ENCODE measurements around the gene ARHGAP26. TPM values are rescaled to one million over a fixed set of nuclear protein-coding genes. Genes with fewer than 3 reads are reported as not detected.

The ARHGAP26 gene
- total and polyA plus RNA-seq, 2 experiments from 2014 or later, result 9.5 to 16.8 TPM

DNA sequence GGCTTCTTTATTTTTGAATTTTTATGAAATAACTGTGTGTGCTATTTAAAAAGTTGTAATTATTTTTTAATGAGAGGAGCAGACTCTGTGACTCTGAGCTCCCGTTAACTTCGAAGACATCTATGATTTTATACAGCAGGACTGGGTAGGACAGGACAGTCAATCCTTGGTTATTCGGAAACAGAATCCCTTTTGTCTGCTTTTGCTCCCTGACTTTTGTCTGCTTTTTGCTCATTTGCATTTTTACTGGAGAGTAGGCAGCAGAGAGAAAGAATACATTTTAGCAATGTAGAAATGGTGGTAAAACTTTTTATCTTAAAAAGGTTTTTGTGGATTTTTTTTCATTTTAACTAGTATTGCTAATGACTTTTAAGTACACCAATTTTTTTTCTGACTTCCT is 303.6 kb downstream of the ARHGAP26 start (continued):
- no peak for TF ChIP-seq NANOG (IDR thresholded peaks at IDR 0.05; ENCODE audit: borderline replicate concordance)
- no peak for TF ChIP-seq STAT1 (IDR thresholded peaks at IDR 0.05; ENCODE audit: unreplicated experiment)
- TF ChIP-seq CREB1 (CRISPR knock-in tag; IDR thresholded peaks at IDR 0.05; ENCODE audit: low read depth), result no peak
- TF ChIP-seq, protein P1, sequence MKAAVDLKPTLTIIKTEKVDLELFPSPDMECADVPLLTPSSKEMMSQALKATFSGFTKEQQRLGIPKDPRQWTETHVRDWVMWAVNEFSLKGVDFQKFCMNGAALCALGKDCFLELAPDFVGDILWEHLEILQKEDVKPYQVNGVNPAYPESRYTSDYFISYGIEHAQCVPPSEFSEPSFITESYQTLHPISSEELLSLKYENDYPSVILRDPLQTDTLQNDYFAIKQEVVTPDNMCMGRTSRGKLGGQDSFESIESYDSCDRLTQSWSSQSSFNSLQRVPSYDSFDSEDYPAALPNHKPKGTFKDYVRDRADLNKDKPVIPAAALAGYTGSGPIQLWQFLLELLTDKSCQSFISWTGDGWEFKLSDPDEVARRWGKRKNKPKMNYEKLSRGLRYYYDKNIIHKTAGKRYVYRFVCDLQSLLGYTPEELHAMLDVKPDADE (IDR thresholded peaks at IDR 0.05), result no peak

DNA sequence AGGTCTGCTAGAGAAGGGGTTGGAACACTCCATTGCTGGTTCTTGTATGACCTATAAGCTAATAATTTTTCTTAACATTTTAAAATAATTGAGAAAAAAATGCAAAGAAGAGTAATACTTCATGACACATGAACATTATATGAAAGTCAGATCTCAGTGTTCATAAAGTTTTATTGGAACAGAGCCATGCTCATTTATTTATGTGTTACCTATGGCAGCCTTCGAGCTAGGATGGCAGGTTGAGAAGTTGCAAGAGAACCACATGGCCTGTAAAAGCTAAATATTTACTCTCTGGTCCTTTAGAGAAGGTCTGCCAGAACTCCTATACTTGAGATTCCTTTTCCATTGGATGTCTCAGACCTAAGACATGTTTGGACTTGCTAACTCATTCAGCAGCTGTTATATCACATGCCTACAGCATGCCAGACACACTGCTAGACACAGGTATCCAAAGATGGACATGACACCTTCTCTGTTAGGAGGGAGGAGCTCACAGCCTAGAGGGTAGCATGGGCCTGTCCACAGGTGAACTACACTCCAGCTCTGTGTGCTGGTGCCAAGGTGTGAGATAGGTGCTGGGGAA is 304.3 kb downstream of the ARHGAP26 start:
- Histone ChIP-seq H3K9me2 (ENCODE audit: insufficient read depth) (peaks cover 6% of the 10 kb centered on the region; the same call in 1 of the 2 replicates), H3K79me2 (replicated peaks; ENCODE audit: insufficient read depth) (no peaks in the 10 kb centered on the region), H3K4me1 (ENCODE audit: insufficient read depth) (peaks cover 7% of the 10 kb centered on the region), H4K20me1 (replicated peaks; ENCODE audit: insufficient read depth) (no peaks in the 10 kb centered on the region), H3K27me3 (ENCODE audit: insufficient read depth) (no peaks in the 10 kb centered on the region), H2AFZ (no peak overlapping the region), H3K4me2 (no peak overlapping the region), H3K36me3 (ENCODE audit: insufficient read depth) (no peaks in the 10 kb centered on the region), H3F3A (replicated peaks; ENCODE audit: low read depth) (no peaks in the 10 kb centered on the region), H3K4me3 (no peak overlapping the region), H3K27ac (ENCODE audit: low read depth) (no peak overlapping the region)
- Mint-ChIP-seq H3K9me3 (peaks cover 19% of the 10 kb centered on the region), H3K27ac (no peak overlapping the region), H3K27me3 (ENCODE audit: insufficient read depth, low read depth, poor library complexity) (no peaks in the 10 kb centered on the region), H3K36me3 (ENCODE audit: low read depth) (peaks cover 27% of the 10 kb centered on the region), H3K4me3 (no peak overlapping the region), H3K4me1 (peaks cover 11% of the 10 kb centered on the region)
- DNase-seq (ENCODE audit: low spot score) (no peak), ATAC-seq (no peak)
- no peak for TF ChIP-seq NANOG (IDR thresholded peaks at IDR 0.05; ENCODE audit: borderline replicate concordance)
- no peak for TF ChIP-seq JUNB (IDR thresholded peaks at IDR 0.05; ENCODE audit: unreplicated experiment)
- TF ChIP-seq CREB1 (CRISPR knock-in tag; IDR thresholded peaks at IDR 0.05; ENCODE audit: low read depth), result no peak
- no peak for TF ChIP-seq REST (IDR thresholded peaks at IDR 0.05; ENCODE audit: unreplicated experiment)
- no peak for TF ChIP-seq POLR2AphosphoS5 (IDR thresholded peaks at IDR 0.05; ENCODE audit: low read depth)
- no peak for TF ChIP-seq STAT1 (IDR thresholded peaks at IDR 0.05; ENCODE audit: unreplicated experiment)
- TF ChIP-seq, protein P2, sequence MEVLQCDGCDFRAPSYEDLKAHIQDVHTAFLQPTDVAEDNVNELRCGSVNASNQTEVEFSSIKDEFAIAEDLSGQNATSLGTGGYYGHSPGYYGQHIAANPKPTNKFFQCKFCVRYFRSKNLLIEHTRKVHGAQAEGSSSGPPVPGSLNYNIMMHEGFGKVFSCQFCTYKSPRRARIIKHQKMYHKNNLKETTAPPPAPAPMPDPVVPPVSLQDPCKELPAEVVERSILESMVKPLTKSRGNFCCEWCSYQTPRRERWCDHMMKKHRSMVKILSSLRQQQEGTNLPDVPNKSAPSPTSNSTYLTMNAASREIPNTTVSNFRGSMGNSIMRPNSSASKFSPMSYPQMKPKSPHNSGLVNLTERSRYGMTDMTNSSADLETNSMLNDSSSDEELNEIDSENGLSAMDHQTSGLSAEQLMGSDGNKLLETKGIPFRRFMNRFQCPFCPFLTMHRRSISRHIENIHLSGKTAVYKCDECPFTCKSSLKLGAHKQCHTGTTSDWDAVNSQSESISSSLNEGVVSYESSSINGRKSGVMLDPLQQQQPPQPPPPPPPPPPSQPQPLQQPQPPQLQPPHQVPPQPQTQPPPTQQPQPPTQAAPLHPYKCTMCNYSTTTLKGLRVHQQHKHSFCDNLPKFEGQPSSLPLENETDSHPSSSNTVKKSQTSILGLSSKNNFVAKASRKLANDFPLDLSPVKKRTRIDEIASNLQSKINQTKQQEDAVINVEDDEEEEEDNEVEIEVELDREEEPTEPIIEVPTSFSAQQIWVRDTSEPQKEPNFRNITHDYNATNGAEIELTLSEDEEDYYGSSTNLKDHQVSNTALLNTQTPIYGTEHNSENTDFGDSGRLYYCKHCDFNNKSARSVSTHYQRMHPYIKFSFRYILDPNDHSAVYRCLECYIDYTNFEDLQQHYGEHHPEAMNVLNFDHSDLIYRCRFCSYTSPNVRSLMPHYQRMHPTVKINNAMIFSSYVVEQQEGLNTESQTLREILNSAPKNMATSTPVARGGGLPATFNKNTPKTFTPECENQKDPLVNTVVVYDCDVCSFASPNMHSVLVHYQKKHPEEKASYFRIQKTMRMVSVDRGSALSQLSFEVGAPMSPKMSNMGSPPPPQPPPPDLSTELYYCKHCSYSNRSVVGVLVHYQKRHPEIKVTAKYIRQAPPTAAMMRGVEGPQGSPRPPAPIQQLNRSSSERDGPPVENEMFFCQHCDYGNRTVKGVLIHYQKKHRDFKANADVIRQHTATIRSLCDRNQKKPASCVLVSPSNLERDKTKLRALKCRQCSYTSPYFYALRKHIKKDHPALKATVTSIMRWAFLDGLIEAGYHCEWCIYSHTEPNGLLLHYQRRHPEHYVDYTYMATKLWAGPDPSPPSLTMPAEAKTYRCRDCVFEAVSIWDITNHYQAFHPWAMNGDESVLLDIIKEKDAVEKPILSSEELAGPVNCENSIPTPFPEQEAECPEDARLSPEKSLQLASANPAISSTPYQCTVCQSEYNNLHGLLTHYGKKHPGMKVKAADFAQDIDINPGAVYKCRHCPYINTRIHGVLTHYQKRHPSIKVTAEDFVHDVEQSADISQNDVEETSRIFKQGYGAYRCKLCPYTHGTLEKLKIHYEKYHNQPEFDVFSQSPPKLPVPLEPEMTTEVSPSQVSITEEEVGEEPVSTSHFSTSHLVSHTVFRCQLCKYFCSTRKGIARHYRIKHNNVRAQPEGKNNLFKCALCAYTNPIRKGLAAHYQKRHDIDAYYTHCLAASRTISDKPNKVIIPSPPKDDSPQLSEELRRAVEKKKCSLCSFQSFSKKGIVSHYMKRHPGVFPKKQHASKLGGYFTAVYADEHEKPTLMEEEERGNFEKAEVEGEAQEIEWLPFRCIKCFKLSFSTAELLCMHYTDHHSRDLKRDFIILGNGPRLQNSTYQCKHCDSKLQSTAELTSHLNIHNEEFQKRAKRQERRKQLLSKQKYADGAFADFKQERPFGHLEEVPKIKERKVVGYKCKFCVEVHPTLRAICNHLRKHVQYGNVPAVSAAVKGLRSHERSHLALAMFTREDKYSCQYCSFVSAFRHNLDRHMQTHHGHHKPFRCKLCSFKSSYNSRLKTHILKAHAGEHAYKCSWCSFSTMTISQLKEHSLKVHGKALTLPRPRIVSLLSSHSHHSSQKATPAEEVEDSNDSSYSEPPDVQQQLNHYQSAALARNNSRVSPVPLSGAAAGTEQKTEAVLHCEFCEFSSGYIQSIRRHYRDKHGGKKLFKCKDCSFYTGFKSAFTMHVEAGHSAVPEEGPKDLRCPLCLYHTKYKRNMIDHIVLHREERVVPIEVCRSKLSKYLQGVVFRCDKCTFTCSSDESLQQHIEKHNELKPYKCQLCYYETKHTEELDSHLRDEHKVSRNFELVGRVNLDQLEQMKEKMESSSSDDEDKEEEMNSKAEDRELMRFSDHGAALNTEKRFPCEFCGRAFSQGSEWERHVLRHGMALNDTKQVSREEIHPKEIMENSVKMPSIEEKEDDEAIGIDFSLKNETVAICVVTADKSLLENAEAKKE (CRISPR knock-in tag; IDR thresholded peaks at IDR 0.05), result no peak
- no peak for TF ChIP-seq ZNF331 (CRISPR knock-in tag; IDR thresholded peaks at IDR 0.05; ENCODE audit: low read depth)
- TF ChIP-seq CTCF (conservative IDR thresholded peaks at IDR 0.05; ENCODE audit: low read depth in 2 of 2), result no peak
- TF ChIP-seq, protein P1 (IDR thresholded peaks at IDR 0.05), result no peak

Data from GM23338 (cell line).